HG03108 (cell line): Measurements from ENCODE around the gene KLHL40.

ENCODE experiments used
- ATAC-seq: cut with Tn5 transposase; IDR thresholded peaks from one replicate; pipeline ENCODE4 v1.9.1; 2021; ENCODE audit warnings: moderate library complexity; ENCODE audit not compliant: unreplicated experiment

KLHL40 gene

GRCh38 chr3:42667523-42668412 lies 17.6 kb upstream of the KLHL40 start:
- ATAC-seq, result no peak

- no peak for ATAC-seq
Observed at GRCh38 chr3:42668413-42668760, 16.9 kb upstream of the KLHL40 start.

DNA sequence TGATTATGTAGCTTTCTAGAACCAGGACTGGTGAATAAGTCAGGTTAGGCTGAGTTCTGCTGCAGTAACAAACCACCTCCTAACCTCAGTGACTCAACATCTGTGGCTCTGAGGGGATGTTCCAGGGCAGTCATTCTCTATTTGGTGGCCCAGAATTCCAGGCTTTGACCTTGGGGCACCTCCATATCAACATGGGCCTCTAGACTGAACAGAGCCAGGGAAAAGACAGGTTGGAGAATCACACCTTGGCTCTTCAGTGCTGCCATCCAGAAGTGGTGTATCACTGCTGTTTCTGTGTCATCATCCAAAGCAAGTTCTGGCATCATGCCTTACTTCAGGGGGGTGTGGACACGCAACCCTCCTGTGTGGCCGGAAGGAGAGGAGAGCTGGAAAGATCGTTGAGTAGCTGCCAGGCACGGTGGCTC lies 16.5 kb upstream of the KLHL40 start:
- no peak for ATAC-seq

- ATAC-seq, result no peak
Observed at GRCh38 chr3:42670051-42670576, 15.2 kb upstream of the KLHL40 start.

- ATAC-seq, result no peak
Observed at GRCh38 chr3:42670670-42671069, 14.7 kb upstream of the KLHL40 start.

- no peak for ATAC-seq
Observed at GRCh38 chr3:42672515-42672914, 12.8 kb upstream of the KLHL40 start.

DNA sequence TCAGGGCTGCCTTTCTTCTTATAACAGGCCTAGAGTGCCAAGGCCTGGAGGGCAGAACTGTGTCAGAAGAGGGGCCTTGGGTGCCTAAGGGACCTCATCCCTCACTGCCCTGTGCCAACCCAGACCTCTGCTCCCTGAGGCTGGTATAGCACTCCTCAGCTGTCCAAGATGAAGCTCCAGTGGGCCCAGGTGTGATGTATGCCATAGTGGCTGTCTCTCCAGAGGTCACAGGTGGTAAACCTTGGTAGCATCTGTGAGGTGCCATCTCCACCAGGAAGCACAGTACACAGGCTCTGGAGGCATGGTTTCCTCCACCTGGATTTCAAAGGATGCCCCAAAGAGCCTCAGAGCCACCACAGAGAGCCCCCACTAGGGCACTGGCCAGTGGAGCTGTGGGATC lies 12.3 kb upstream of the KLHL40 start:
- no peak for ATAC-seq

DNA sequence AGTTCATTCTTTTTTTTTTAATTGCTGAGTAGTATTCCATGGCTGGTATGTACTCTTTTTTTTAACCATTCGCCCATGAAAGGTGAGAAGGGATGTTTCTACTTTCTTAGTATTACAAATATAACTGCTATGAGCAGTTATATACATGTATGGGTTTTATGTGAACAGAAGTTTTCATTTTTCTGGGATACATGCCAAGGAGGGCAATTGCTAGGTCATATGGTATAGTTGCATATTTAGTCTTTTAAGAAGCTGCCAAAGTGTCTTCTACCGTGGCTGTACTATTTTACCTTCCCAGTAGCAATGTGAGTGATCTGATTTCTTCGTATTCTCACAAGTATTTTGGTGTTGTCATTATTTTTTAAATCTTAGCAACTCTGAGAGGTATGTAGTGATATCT lies 11.2 kb upstream of the KLHL40 start:
- no peak for ATAC-seq

DNA sequence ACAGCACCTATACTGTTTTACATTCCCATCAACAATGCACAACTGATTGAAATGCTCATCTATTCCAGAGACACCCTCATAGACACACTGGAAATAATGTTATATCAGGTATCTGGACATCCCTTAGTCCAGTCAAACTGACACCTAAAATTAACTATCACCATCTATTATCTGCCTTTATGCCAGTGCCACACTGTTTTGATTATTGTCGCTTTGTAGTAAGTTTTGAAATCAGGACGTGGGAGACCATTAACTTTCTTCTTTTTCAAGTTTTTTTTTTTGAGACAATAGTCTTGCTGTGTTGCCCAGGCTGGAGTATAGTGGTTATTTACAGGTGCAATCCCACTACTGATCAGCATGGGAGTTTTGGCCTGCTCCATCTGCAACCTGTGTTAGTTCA lies 9.4 kb upstream of the KLHL40 start:
- no peak for ATAC-seq

GRCh38 chr3:42678447-42678846 lies 6.9 kb upstream of the KLHL40 start:
- ATAC-seq, result no peak

- ATAC-seq, result no peak
Observed at GRCh38 chr3:42680271-42680670, 5.1 kb upstream of the KLHL40 start.

DNA sequence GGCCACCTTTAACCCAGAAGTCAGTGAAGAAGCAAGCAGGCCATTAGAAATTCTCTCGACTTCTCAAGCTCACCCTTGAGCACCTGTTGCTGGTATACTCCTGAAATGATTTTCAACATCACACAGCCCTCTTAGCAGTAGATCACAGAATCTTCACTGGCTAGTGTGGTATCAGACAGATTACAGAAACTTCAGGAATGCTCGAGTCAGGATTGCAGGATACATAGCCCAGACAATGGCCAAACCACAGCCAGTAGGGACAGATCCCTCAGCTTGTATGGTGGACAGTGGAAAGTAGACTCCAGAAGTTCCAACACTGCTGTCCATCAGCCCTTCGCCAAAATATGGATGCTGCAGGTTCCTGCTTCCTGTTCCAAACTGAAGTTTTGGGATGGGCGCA lies 4.5 kb upstream of the KLHL40 start:
- no peak for ATAC-seq

- no peak for ATAC-seq
Observed at GRCh38 chr3:42681361-42682038, 3.8 kb upstream of the KLHL40 start.

- ATAC-seq, result no peak
Observed at GRCh38 chr3:42682301-42683070, 2.9 kb upstream of the KLHL40 start.

- no peak for ATAC-seq
Observed at GRCh38 chr3:42683875-42684598, 1.3 kb upstream of the KLHL40 start.

GRCh38 chr3:42684632-42685362 lies 540 bp upstream of the KLHL40 start:
- ATAC-seq, result no peak

- ATAC-seq, result no peak
Observed at GRCh38 chr3:42685891-42686820, 819 bp downstream of the KLHL40 start.

DNA sequence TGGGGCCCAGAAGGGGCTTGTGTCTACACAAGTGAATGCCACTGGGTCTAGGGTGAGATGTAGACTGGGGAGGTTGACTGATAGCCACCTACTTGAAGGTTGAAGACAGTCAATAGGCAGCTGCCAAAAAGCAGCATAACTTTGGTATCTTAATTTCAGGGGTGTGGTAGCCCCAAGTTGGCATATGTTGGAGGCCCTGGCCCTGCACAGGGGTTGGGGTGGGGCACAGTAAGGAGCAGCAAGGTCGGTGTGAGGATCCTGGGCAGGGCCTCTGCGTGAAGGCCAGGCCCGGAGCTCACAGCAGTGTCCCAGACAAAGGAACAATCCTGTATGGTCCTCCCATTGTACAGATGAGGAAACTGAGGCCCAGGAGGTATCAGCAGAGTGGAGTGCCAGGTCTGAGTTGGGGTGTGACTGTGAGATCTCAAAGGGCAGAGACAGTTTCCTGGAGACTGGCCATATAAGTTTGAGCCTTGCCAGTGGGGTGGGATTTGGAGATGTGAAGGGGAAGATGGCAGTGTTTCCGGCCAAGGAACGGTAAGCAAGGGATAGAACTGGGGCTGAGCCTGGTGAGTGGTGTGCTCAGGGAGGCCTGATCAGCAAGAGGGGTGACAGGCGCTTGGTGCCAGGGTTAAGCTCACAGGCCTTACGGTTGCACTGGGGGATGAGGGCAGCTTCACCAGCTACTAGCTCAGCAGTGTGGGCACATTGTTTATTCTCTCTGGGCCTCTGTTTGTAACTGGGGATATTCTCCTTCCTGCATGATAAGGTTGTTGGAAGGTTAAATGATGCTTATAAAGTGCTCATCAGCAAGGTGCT lies 1.7 kb downstream of the KLHL40 start:
- ATAC-seq, result no peak
